Measurements from ENCODE around the gene PGD.

DNA sequence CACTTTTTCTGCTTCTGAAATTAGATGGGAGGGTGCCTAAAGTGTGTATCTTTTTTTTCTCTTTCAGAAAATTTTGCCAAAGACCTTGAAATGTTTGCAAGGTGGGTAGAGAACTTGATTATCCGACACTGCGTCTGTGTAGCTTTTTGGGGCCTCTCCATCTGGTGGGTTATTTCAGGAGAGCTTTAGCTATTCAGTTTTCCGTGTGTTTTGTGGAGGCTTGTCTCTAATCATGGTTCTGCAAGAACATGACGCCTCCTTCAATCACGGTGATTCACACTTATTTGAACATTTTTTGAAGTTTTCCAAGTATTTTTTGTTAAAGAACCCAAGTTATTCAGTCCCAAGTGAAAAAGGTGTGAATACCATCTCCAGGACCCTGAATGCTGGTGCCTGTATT is 35.7 kb downstream of the PGD start:
- TF ChIP-seq, protein P1, sequence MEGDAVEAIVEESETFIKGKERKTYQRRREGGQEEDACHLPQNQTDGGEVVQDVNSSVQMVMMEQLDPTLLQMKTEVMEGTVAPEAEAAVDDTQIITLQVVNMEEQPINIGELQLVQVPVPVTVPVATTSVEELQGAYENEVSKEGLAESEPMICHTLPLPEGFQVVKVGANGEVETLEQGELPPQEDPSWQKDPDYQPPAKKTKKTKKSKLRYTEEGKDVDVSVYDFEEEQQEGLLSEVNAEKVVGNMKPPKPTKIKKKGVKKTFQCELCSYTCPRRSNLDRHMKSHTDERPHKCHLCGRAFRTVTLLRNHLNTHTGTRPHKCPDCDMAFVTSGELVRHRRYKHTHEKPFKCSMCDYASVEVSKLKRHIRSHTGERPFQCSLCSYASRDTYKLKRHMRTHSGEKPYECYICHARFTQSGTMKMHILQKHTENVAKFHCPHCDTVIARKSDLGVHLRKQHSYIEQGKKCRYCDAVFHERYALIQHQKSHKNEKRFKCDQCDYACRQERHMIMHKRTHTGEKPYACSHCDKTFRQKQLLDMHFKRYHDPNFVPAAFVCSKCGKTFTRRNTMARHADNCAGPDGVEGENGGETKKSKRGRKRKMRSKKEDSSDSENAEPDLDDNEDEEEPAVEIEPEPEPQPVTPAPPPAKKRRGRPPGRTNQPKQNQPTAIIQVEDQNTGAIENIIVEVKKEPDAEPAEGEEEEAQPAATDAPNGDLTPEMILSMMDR (IDR thresholded peaks at IDR 0.05) = no peak
- TF ChIP-seq POLR2A (IDR thresholded peaks at IDR 0.05) (no peak), POLR2AphosphoS5 (IDR thresholded peaks at IDR 0.05) (no peak)

All from prostate gland (tissue), 2 donors.